ENCODE measurements around the gene POU2AF1.

POU2AF1 gene

GRCh38 chr11:111393096-111393495, 14.0 kb upstream of the POU2AF1 start:
- POLR2A ChIA-PET = interaction anchor here (0.9 kb wide), 1 partner anchor 24 kb away, joined by 3 read pairs; no protein-coding TSS in a partner anchor
- DNase-seq (ENCODE audit: extremely low spot score) = no peak
- CTCF ChIA-PET = interaction anchor here (1.1 to 6.6 kb wide), 7 partner anchors 8 to 36 kb away, joined by 3 to 28 read pairs (median 9); partner anchors contain the start of gene POU2AF1
- no peak for TF ChIP-seq CTCF (IDR thresholded peaks at IDR 0.05; ENCODE audit: control extremely low read depth, extremely low read depth, low read depth, missing control alignments)

- ChIA-PET CTCF (interaction anchor here (1.1 to 6.6 kb wide), 5 partner anchors 11 to 36 kb away, joined by 3 to 28 read pairs (median 5); partner anchors contain the start of gene POU2AF1), POLR2A (no interaction called here)
- no peak for TF ChIP-seq CTCF (IDR thresholded peaks at IDR 0.05; ENCODE audit: control extremely low read depth, extremely low read depth, low read depth, missing control alignments)
- no peak for DNase-seq (ENCODE audit: extremely low spot score)
These were observed 13.5 kb upstream of the POU2AF1 start for GRCh38 chr11:111392552-111392951.

- CTCF ChIA-PET = interaction anchor here (1.1 to 6.6 kb wide), 5 partner anchors 12 to 37 kb away, joined by 3 to 28 read pairs (median 5); no protein-coding TSS in a partner anchor
- DNase-seq (ENCODE audit: extremely low spot score) = no peak
- no peak for TF ChIP-seq CTCF (IDR thresholded peaks at IDR 0.05; ENCODE audit: control extremely low read depth, extremely low read depth, low read depth, missing control alignments)
- POLR2A ChIA-PET = interaction anchor here (0.6 kb wide), 1 partner anchor 14 kb away, joined by 3 read pairs; no protein-coding TSS in a partner anchor
These were observed 12.5 kb upstream of the POU2AF1 start for GRCh38 chr11:111391328-111392124.

- DNase-seq (ENCODE audit: extremely low spot score) = no peak
- TF ChIP-seq CTCF (IDR thresholded peaks at IDR 0.05; ENCODE audit: control extremely low read depth, extremely low read depth, low read depth, missing control alignments) = no peak
- POLR2A ChIA-PET = no interaction called here
- CTCF ChIA-PET = interaction anchor here (1.0 to 3.3 kb wide), 7 partner anchors 10 to 40 kb away, joined by 3 to 12 read pairs (median 6); partner anchors contain the start of gene POU2AF1
These were observed 9.8 kb upstream of the POU2AF1 start for GRCh38 chr11:111388842-111389241.

GRCh38 chr11:111388420-111388819, 9.3 kb upstream of the POU2AF1 start:
- ChIA-PET POLR2A (no interaction called here), CTCF (interaction anchor here (1.0 to 3.3 kb wide), 5 partner anchors 9 to 40 kb away, joined by 3 to 10 read pairs (median 6); partner anchors contain the start of gene POU2AF1)
- DNase-seq (ENCODE audit: extremely low spot score) = no peak
- no peak for TF ChIP-seq CTCF (IDR thresholded peaks at IDR 0.05; ENCODE audit: control extremely low read depth, extremely low read depth, low read depth, missing control alignments)

- POLR2A ChIA-PET = no interaction called here
- no peak for TF ChIP-seq CTCF (IDR thresholded peaks at IDR 0.05; ENCODE audit: control extremely low read depth, extremely low read depth, low read depth, missing control alignments)
- CTCF ChIA-PET = interaction anchor here (1.1 kb wide), 1 partner anchor 36 kb away, joined by 5 read pairs; no protein-coding TSS in a partner anchor
- DNase-seq (ENCODE audit: extremely low spot score) = no peak
These were observed 8.3 kb upstream of the POU2AF1 start for GRCh38 chr11:111387363-111387762.

All from GM10248 (cell line).